NCI-H2107 treated with DMSO at 0.1 percent for 48 hours (cell line): Measurements from ENCODE around the gene NUP58.

Experiments
- DNase-seq: peaks from one replicate; lab custom pipeline; 2025; ENCODE audit not compliant: unreplicated experiment; lab: John Stamatoyannopoulos, UW

Gene NUP58

GRCh38 chr13:25375727-25376358, 74.4 kb downstream of the NUP58 start:
- peak; percentile 40 for DNase-seq

- no peak for DNase-seq
These were observed 76.0 kb downstream of the NUP58 start for GRCh38 chr13:25377244-25377962.

- DNase-seq, result no peak
These were observed 77.1 kb downstream of the NUP58 start for GRCh38 chr13:25378528-25378927.

- DNase-seq, result no peak
These were observed 77.6 kb downstream of the NUP58 start for GRCh38 chr13:25379011-25379410.

- DNase-seq, result no peak
These were observed 78.7 kb downstream of the NUP58 start for GRCh38 chr13:25380082-25380481.

- DNase-seq, result no peak
These were observed 79.4 kb downstream of the NUP58 start for GRCh38 chr13:25380741-25381324.

- no peak for DNase-seq
These were observed 83.5 kb downstream of the NUP58 start for GRCh38 chr13:25384758-25385410.

GRCh38 chr13:25391932-25392331, 90.5 kb downstream of the NUP58 start:
- DNase-seq, result no peak
